GM23338 (cell line): Measurements from ENCODE around the gene SMARCA2.

Experiments
- CREB1 ChIP-seq: fragments of 250-450 bp; sonication (Bioruptor Pico); IDR thresholded peaks from 2 replicates; pipeline ENCODE4 v1.5.0; 2020; ENCODE audit warnings: low read depth, mild to moderate bottlenecking, moderate library complexity
- CTCF ChIP-seq, 2 experiments: fragments of 200-600 bp in 1 of 2; sonication (generic) in 1 of 2; conservative IDR thresholded peaks; 2 replicates each; pipeline versions ENCODE4 v1.5.1 to v1.6.1; 2016 to 2017; ENCODE audit warnings: antibody characterized with exemption in 2 of 2, low read depth in 2 of 2, mild to moderate bottlenecking in 2 of 2, moderate library complexity in 1 of 2
- EZH2 ChIP-seq: fragments of 200-600 bp; sonication (generic); IDR thresholded peaks from one replicate; pipeline ENCODE4 v1.8.0; 2017; ENCODE audit warnings: antibody characterized with exemption, mild to moderate bottlenecking, low read depth; ENCODE audit not compliant: unreplicated experiment
- EZH2phosphoT487 ChIP-seq: fragments of 200-600 bp; sonication (generic); IDR thresholded peaks from one replicate; pipeline ENCODE4 v1.8.1; 2018; ENCODE audit warnings: antibody characterized with exemption; ENCODE audit not compliant: unreplicated experiment
- JUNB ChIP-seq: IDR thresholded peaks from one replicate; pipeline ENCODE4 v1.6.1; 2016; ENCODE audit warnings: antibody characterized with exemption; ENCODE audit not compliant: unreplicated experiment
- NANOG ChIP-seq: IDR thresholded peaks from 2 replicates; pipeline ENCODE4 v1.6.1; 2016; ENCODE audit warnings: antibody characterized with exemption, borderline replicate concordance
- POLR2AphosphoS5 ChIP-seq: IDR thresholded peaks from 2 replicates; pipeline ENCODE4 v1.6.1; 2016; ENCODE audit warnings: antibody characterized with exemption, low read depth
- REST ChIP-seq: IDR thresholded peaks from one replicate; pipeline ENCODE4 v1.6.1; 2018; ENCODE audit warnings: antibody characterized with exemption; ENCODE audit not compliant: unreplicated experiment
- STAT1 ChIP-seq: IDR thresholded peaks from one replicate; pipeline ENCODE4 v1.6.1; 2016; ENCODE audit warnings: antibody characterized with exemption; ENCODE audit not compliant: unreplicated experiment
- ZNF114 ChIP-seq: fragments of 250-450 bp; sonication (Bioruptor Pico); IDR thresholded peaks from 2 replicates; pipeline ENCODE4 v1.5.0; 2020; ENCODE audit warnings: mild to moderate bottlenecking, moderate library complexity
- ZNF331 ChIP-seq: fragments of 250-450 bp; sonication (Bioruptor Pico); IDR thresholded peaks from 2 replicates; pipeline ENCODE4 v1.5.0; 2020; ENCODE audit warnings: low read depth, mild to moderate bottlenecking, moderate library complexity
- TF ChIP-seq, protein P1 (sequence below): IDR thresholded peaks from 2 replicates; pipeline ENCODE4 v1.6.1; 2016; ENCODE audit warnings: antibody characterized with exemption
- TF ChIP-seq, protein P2 (sequence below): fragments of 250-450 bp; sonication (Bioruptor Pico); IDR thresholded peaks from 2 replicates; pipeline ENCODE4 v1.5.0; 2020; ENCODE audit warnings: mild to moderate bottlenecking, moderate library complexity

DNA sequence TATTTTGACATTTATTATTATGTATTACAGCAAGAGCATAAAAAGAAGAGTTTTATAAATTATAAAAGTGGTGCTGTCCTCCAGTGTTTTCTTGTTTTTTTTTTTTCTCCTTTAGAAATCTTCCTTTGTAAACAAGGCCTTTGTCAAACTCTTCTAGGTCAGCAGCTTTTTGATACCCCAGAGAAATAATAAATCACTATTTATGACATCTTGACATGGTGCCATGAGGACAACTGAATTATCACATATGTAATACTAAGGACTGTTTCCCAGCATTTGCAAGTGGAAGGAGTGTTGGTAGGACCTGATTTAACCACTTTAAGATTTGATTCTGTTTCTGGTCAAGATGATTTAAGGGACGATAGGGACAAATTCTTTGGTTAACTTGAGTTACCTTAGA lies 4.6 kb downstream of the SMARCA2 start:
- TF ChIP-seq POLR2AphosphoS5 (no peak), EZH2 (no peak), CTCF (conservative IDR thresholded peaks at IDR 0.05; ENCODE audit: low read depth in 2 of 2) (no peak), CREB1 (CRISPR knock-in tag) (no peak), EZH2phosphoT487 (no peak), REST (no peak), JUNB (no peak), ZNF331 (CRISPR knock-in tag) (no peak), ZNF114 (CRISPR knock-in tag) (no peak), NANOG (no peak), STAT1 (no peak)
- TF ChIP-seq, protein P1, sequence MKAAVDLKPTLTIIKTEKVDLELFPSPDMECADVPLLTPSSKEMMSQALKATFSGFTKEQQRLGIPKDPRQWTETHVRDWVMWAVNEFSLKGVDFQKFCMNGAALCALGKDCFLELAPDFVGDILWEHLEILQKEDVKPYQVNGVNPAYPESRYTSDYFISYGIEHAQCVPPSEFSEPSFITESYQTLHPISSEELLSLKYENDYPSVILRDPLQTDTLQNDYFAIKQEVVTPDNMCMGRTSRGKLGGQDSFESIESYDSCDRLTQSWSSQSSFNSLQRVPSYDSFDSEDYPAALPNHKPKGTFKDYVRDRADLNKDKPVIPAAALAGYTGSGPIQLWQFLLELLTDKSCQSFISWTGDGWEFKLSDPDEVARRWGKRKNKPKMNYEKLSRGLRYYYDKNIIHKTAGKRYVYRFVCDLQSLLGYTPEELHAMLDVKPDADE, result no peak
- TF ChIP-seq, protein P2, sequence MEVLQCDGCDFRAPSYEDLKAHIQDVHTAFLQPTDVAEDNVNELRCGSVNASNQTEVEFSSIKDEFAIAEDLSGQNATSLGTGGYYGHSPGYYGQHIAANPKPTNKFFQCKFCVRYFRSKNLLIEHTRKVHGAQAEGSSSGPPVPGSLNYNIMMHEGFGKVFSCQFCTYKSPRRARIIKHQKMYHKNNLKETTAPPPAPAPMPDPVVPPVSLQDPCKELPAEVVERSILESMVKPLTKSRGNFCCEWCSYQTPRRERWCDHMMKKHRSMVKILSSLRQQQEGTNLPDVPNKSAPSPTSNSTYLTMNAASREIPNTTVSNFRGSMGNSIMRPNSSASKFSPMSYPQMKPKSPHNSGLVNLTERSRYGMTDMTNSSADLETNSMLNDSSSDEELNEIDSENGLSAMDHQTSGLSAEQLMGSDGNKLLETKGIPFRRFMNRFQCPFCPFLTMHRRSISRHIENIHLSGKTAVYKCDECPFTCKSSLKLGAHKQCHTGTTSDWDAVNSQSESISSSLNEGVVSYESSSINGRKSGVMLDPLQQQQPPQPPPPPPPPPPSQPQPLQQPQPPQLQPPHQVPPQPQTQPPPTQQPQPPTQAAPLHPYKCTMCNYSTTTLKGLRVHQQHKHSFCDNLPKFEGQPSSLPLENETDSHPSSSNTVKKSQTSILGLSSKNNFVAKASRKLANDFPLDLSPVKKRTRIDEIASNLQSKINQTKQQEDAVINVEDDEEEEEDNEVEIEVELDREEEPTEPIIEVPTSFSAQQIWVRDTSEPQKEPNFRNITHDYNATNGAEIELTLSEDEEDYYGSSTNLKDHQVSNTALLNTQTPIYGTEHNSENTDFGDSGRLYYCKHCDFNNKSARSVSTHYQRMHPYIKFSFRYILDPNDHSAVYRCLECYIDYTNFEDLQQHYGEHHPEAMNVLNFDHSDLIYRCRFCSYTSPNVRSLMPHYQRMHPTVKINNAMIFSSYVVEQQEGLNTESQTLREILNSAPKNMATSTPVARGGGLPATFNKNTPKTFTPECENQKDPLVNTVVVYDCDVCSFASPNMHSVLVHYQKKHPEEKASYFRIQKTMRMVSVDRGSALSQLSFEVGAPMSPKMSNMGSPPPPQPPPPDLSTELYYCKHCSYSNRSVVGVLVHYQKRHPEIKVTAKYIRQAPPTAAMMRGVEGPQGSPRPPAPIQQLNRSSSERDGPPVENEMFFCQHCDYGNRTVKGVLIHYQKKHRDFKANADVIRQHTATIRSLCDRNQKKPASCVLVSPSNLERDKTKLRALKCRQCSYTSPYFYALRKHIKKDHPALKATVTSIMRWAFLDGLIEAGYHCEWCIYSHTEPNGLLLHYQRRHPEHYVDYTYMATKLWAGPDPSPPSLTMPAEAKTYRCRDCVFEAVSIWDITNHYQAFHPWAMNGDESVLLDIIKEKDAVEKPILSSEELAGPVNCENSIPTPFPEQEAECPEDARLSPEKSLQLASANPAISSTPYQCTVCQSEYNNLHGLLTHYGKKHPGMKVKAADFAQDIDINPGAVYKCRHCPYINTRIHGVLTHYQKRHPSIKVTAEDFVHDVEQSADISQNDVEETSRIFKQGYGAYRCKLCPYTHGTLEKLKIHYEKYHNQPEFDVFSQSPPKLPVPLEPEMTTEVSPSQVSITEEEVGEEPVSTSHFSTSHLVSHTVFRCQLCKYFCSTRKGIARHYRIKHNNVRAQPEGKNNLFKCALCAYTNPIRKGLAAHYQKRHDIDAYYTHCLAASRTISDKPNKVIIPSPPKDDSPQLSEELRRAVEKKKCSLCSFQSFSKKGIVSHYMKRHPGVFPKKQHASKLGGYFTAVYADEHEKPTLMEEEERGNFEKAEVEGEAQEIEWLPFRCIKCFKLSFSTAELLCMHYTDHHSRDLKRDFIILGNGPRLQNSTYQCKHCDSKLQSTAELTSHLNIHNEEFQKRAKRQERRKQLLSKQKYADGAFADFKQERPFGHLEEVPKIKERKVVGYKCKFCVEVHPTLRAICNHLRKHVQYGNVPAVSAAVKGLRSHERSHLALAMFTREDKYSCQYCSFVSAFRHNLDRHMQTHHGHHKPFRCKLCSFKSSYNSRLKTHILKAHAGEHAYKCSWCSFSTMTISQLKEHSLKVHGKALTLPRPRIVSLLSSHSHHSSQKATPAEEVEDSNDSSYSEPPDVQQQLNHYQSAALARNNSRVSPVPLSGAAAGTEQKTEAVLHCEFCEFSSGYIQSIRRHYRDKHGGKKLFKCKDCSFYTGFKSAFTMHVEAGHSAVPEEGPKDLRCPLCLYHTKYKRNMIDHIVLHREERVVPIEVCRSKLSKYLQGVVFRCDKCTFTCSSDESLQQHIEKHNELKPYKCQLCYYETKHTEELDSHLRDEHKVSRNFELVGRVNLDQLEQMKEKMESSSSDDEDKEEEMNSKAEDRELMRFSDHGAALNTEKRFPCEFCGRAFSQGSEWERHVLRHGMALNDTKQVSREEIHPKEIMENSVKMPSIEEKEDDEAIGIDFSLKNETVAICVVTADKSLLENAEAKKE, result no peak
